ENCODE results near the gene NSF. TPM values are rescaled to one million over a fixed set of nuclear protein-coding genes. Genes with fewer than 3 reads are reported as not detected.
"Not testable (repeated sequence)": the region's sequence is repeated elsewhere in the genome, so short reads cannot be mapped to it uniquely, and the experiment has no call there.

The NSF gene
- total RNA-seq: 28.6 TPM

GRCh38 chr17:46590157-46591146 lies at the start of gene NSF:
NSF (plus strand) TSS chr17:46590669; CDS start chr17:46590776, 107 bp downstream.
- not testable (repeated sequence) for DNase-seq

GRCh38 chr17:46548607-46549006 lies 41.9 kb upstream of the NSF start:
- DNase-seq: not testable (repeated sequence)

GRCh38 chr17:46559155-46559554 lies 31.3 kb upstream of the NSF start:
- not testable (repeated sequence) for DNase-seq

GRCh38 chr17:46560048-46560447 lies 30.4 kb upstream of the NSF start:
- not testable (repeated sequence) for DNase-seq

- not testable (repeated sequence) for DNase-seq
Measured at GRCh38 chr17:46566284-46566683, 24.2 kb upstream of the NSF start.

GRCh38 chr17:46566980-46567379 lies 23.5 kb upstream of the NSF start:
- not testable (repeated sequence) for DNase-seq

GRCh38 chr17:46571796-46572195 lies 18.7 kb upstream of the NSF start:
- not testable (repeated sequence) for DNase-seq

GRCh38 chr17:46579083-46580075 lies 11.1 kb upstream of the NSF start, which contains the start of gene ARL17A:
ARL17A (minus strand) TSS chr17:46579691; CDS start chr17:46576322, 3,369 bp downstream.
- DNase-seq: not testable (repeated sequence)

GRCh38 chr17:46580082-46580481 lies 10.4 kb upstream of the NSF start:
- DNase-seq: not testable (repeated sequence)

GRCh38 chr17:46585444-46585843 lies 5.0 kb upstream of the NSF start:
- DNase-seq: not testable (repeated sequence)

GRCh38 chr17:46591332-46591731 lies 863 bp downstream of the NSF start:
- DNase-seq: not testable (repeated sequence)

GRCh38 chr17:46598344-46598931 lies 8.0 kb downstream of the NSF start:
- not testable (repeated sequence) for DNase-seq

GRCh38 chr17:46600767-46601166 lies 10.3 kb downstream of the NSF start:
- not testable (repeated sequence) for DNase-seq

- not testable (repeated sequence) for DNase-seq
Measured at GRCh38 chr17:46603125-46603524, 12.7 kb downstream of the NSF start.

- DNase-seq: not testable (repeated sequence)
Measured at GRCh38 chr17:46611304-46611703, 20.8 kb downstream of the NSF start.

GRCh38 chr17:46613876-46614275 lies 23.4 kb downstream of the NSF start:
- DNase-seq: not testable (repeated sequence)

GRCh38 chr17:46617121-46617520 lies 26.7 kb downstream of the NSF start:
- DNase-seq: not testable (repeated sequence)

GRCh38 chr17:46618975-46619374 lies 28.5 kb downstream of the NSF start:
- not testable (repeated sequence) for DNase-seq

- not testable (repeated sequence) for DNase-seq
Measured at GRCh38 chr17:46623790-46624189, 33.3 kb downstream of the NSF start.

- not testable (repeated sequence) for DNase-seq
Measured at GRCh38 chr17:46624726-46625125, 34.3 kb downstream of the NSF start.

- not testable (repeated sequence) for DNase-seq
Measured at GRCh38 chr17:46627452-46627851, 37.0 kb downstream of the NSF start.

All from tongue (tissue), 2 donors.